TTC549 (cell line): ENCODE results near the gene PNPLA7.
"Not testable (repeated sequence)": the region's sequence is repeated elsewhere in the genome, so short reads cannot be mapped to it uniquely, and the experiment has no call there.

ENCODE experiments used
- FAIRE-seq: peaks from 2 replicates; lab custom pipeline; 2012; peaks lifted over from hg19 to GRCh38; lab: Jason Lieb, UNC

The PNPLA7 gene

DNA sequence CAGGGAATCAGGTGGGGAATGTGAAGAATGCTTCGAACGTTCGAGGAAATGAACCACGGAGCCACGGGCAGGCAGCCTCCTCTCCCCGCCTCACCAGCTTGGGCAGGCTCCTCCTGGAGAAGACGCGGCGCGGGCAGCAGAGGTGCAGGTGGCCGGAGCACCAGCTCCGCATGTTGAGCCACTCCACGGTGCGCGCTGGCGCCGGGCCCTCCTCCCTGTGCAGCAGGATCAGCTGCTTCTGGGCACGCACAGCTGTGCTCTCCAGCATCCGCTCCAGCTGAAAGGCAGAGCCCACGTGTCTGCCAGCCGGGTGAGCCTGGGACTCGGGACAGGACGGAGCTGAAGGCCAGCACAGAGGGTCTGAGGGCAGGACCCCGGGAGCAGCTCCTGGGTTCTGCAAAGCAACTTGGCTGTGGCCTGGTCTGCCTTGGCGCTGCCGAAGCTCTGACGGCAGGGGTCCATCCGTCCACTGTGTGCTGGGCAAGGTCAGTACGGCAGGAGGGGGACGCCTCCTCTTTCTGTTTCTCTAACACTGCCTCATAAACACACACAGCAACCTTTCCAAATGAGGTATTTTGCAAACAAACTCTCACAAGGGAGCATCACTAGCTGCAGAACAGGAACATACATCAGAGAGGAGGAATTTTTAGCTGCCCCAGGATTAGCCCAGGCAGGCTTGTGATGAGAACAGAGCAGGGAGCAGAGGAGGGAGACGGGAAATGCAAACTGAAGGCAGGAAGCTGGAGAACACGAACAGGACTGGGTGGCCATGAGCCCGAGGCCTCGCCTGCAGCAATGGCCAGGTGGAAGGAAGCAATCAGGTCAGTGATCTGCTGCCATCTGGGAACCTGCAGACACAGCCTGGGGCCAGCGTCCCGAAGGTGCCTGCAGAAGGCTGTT is 71.0 kb downstream of the PNPLA7 start:
- FAIRE-seq, result no peak

DNA sequence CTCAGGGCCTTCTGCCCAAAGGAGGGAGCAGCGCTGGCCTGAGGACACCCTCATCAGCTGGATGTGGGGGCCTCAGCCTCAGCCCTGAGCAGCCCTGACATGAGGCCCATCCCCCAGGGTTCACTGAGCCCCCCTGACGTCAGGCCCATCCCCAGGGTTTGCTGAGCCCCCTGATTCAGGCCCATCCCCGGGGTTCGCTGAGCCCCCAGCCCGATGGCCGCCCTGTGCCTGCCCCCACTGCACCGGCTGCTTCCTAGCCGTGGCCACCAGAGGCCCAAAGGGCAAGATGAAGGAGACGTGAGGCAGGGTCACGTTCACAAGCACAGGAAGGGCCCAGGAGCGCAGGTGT is 71.6 kb downstream of the PNPLA7 start:
- no peak for FAIRE-seq

DNA sequence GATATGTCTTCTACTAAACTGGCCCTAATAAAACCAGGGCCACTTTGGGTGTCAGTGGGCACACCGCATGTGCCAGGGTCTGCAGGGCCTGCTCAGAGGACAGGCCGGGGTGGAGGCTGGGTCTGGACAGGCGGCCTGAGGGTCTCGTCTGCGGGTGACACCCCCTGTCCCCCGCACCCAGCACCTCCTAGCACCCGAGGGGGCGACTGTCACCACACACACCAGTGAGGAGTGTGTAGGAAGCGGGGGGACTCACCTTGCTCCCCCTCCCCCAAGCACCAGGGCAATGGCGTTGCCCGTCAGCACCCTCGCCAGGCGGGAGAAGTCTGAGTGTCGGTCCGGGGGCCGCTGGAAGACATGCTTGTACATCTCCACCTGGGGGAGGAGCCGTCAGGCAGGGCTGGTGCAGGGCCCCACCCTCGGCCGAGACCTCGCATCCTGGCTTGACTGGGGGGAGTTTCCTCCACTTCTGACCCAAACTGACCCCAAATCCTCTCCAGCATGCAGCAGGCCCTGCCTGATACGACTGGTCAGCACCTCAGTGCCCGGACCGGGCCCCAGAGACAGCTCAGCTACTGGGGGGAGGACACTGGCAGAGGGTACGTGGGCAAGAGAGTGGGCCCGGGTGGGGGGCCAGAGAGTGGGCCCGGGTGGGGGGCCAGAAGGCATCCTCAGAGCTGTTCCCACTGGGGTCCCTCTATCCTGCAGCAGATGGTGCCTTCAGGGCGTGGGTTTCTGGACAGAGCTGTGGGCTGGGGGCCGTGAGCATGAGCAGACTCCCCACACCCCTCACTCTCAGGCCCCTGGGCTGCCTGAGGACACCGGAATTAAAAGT is 72.2 kb downstream of the PNPLA7 start:
- FAIRE-seq, result no peak

DNA sequence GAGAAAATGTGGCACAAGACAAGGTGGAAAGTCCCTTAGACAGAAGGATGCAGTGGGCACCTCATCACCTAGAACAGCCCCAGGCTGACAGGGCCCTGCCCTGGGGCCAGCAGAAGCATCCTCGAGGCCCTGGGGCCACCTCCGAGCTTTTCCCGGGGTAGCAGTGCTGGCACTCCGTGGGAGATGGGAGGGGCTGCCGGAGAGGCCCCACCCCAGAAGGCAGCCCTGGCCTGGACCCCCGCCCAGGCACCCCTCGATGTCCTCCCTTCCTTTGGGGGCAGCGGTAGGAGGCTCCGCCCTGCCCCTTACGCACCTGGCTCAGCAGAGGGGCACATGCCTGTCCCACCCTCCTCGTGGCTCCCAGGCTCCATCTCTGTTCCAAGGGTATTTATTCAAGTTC is 73.3 kb downstream of the PNPLA7 start:
- FAIRE-seq, result no peak

DNA sequence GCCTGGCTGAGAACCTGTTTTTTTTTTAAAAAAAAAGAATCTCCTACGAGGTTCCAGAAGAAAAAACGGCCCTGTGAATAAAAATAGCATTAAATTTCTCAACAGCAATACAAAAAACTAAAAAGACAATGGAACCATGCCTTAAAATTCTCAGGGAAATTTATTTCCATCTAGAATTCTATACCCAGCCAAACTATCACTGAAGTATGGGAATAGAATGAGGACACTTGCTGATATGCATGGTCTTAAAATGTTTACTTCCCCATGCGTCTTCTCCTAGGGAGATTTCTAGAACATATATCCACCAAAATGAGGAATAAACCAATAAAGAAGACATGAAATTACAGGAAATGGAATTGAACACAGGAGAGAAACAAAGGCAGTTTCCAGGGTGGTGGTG is 74.5 kb downstream of the PNPLA7 start:
- no peak for FAIRE-seq

DNA sequence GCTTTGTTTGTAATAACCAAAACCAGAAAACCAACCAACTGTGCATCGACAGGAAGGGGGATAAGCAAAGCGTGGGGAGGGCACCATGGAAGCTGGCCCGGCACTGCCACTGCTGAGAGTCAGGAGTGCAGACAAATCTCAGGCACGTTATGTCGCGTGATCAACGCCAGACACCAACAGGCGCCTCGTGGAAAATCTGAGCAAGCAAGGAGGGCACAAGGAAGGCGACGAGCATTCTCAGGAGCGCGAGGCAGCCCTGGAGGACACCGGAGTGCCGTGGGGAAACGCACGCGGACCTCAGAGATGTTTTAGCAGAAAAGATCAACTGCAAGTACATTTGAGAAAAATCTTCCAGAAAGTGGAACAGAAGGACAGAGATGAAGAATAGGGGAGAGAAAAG is 75.9 kb downstream of the PNPLA7 start:
- no peak for FAIRE-seq

DNA sequence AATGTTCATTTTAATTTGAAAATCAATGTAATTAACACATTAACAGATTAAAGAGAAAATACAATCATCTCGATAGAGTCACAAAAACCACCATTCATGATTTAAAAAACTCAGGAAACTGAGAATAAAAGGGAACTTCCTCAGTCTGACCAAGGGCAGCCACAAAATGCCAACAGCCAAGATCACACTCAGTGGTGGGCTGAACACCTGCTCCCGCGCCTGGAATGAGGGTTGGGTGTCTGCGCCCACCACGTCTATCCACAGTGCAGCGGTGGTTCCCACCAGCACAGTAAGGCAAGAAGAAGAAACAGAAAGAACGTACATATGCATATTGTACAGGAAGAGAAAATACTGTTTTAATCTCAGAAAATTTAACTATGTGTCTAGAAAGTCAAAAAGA is 79.4 kb downstream of the PNPLA7 start:
- FAIRE-seq, result no peak

DNA sequence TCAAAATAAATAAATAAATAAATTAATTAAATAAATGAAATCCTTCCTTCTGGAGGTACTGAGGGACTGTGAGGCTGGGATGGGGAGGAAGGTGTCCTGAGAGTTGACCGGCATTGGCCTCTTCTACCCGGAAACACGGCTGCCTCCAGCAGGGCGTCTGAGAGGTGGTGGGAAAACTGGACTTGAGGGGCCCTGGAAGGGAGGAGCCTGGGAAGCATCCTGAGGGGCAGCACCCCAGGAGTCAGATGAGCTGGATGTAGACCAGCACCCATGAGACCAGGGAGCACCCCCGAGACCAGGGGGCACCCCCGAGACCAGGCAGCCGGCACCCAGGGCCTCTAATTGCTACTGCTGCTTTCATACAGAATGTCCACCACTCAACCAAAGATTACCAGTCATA is 82.3 kb downstream of the PNPLA7 start:
- FAIRE-seq, result no peak

DNA sequence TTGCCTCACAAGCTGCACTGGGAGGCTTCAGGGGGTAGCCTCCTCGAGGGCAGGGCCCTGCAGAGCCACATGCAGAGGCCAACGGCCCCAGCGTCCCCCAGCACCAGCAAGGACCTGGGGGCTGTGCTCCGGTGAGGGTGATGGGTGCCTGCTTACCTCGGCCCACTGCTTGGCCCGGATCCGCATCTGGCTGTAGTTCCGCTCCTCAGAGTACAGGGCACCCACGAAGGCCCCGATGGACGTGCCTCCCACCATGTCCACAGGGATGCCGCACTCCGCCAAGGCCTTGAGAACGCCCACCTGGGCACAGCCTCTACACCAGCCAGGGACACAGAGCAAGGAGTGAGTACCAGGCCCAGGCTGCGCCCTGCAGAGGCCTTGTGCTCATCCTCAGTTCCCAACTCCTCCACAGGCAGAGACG is 83.0 kb downstream of the PNPLA7 start:
- no peak for FAIRE-seq

DNA sequence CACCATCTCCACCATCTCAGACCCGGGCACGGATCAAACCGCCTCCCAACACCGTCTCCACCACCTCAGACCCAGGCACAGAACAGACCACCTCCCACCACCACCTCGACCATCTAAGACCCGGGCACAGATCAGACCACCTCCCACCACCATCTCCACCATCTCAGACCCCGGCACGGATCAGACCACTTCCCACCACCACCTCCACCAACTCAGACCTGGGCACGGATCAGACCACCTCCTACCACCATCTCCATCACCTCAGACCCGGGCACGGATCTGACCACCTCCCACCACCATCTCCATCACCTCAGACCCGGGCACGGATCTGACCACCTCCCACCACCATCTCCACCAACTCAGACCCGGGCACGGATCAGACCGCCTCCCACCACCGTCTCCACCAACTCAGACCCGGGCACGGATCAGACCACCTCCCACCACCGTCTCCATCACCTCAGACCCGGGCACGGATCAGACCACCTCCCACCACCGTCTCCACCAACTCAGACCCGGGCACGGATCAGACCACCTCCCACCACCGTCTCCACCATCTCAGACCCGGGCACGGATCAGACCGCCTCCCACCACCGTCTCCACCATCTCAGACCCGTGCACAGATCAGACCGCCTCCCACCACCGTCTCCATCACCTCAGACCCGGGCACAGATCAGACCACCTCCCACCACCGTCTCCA is 83.7 kb downstream of the PNPLA7 start:
- FAIRE-seq, result not testable (repeated sequence)

DNA sequence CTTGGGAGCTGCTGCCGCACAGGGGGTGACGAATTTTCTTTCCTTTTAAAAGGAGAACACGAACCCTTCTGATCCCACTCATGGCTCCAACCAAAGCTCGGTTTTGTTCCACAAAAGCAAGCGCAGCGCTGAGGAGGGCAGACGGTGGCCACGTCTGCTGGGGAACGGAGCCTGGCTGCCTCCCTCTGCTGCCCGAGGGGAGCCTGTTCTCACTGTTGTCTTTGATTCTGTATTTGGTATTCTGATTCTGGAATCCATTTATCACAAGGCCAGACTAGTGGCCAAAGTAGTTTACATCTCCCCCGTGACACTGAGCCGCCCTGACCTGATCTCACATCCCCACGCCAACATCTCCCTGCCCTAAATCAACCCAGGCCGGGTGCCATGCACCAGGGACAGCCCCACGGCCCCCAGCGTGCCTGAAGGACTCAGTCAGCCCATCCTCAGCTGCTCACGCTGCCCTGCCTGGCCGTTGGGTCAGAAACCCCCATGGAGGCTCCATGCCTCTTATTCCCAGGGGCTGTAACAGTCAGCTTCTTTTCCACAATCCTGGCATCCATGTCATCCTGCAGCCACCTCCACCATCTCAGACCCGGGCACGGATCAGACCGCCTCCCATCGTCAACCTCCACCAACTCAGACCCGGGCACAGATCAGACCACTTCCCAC is 84.3 kb downstream of the PNPLA7 start:
- no peak for FAIRE-seq

DNA sequence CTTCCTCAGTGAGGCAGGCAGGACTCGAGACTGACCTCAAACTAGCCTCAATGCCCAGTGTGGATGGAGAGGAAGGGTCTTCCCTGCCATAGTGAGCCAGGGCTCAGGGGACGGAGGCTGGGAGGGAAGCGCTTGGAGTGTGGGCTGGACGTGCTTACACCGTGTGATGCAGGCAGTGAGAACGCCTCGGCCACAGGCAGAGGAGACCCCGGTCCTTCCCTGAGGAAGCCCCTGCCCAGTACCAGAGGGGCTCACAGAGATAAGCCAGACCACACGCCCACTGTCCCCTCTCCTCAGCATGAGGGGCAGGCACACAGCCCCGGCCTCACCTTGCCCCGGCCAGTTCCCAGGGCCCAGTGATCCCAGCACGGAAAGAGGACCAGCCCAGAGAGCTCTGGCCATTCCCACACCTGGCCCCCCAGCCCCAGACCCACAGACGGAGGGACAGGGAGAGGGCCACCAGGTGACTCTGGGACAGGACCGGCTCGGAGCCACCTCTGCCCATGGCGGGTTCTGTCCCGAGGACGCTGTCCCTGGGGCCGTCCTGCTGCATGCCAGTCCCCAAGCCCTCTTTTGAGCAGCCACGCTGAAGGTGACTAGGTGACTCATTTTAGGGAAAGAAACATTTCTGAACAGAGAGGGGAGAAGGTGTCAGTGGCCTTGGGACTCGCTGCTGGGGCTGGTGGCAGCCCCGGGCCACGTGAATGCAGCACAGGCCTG is 85.0 kb downstream of the PNPLA7 start:
- no peak for FAIRE-seq

DNA sequence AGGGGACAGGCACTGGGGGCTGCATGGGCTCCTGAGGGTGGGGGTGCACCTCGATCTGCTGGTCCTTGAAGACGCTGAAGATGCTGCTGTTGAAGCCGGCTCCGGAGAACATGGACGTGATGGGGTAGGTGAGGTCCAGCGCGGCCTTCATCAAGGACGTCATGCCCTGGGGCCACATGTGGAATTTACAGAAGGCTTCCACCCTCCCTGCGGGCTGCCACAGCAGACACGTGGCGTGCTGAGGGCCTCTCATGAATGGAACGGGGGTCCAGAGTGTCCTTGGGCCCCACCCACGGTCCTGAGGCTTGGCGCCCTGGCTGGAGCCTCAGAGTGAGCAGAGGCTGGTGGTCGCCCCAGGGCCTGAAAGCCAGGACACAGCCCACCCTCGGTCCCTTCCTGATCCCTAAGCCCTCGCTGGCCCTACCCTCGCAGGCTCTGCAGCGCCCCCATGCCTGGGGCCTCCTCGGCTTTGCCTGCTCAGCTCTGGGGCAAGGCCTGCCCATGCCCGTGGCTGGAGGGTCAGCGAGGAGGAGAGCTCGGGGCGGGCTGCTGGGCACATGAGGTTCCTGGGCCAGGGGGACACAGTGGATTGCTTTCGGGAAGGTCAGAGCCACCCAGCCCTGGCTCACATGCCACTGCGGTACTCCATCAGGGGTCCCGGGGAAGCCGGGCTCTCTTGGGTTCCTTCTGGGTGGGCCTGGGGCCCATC is 85.8 kb downstream of the PNPLA7 start:
- no peak for FAIRE-seq

DNA sequence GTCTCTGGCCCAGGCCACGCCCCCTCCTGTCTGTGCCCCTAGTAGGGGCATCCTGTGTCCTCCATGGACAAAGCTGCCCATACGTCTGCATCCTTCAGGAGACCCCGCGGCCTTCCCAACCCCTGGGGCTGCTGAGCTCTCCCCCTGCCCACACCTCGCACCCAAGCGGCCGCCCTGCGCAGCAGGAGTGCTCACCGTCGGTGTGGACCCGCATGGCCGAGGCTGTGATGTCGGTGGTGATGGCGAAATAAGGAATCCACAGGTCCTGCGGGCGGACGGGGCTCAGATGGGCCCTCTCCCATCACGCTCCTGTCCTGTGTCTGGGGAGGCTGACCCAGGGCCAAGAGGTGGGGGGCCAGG is 86.3 kb downstream of the PNPLA7 start:
- no peak for FAIRE-seq

DNA sequence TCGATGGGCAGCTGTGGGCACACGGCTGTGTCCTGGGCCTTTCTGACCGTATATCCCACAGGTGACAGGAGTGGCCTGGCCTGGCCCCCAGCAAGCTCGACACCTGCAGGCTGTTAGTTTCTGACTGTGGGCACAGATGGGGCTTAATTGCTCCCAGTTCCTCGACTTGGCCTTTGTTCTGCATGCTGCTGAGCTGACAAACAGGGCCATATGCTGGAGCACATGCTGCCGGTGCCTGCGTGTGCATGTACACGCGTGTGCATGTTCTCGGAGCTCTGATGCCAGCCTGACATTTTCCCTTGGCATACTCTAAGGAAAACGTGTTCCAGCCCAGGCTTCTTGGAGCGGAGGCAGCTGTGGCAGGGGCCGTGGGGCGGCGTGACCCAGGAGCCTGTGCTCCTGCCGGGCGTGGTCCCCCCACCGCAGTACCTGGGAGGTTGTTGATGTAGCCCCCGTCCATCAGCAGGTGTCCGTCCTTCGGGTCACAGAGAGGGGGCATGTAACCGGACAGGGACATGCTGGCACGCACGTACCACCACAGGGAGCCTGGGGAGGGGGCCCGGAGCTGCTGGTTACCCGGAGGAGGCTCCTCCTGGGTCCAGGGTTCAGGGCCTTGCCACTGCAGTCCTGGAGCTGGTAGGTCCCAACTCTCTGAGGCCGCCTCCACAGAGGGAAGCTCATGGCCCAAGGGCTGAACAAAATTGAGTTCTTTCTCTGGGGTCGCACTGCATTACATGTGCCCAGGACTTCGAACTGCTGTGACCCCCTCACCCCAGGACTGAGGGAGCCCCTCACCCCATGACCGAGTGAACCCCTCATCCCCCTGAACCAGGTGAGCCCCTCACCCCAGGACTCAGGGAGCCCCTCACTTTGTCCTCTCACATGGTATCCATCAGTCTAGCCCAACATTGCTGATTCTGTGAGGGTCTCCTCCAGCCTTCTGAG is 86.9 kb downstream of the PNPLA7 start:
- no peak for FAIRE-seq

DNA sequence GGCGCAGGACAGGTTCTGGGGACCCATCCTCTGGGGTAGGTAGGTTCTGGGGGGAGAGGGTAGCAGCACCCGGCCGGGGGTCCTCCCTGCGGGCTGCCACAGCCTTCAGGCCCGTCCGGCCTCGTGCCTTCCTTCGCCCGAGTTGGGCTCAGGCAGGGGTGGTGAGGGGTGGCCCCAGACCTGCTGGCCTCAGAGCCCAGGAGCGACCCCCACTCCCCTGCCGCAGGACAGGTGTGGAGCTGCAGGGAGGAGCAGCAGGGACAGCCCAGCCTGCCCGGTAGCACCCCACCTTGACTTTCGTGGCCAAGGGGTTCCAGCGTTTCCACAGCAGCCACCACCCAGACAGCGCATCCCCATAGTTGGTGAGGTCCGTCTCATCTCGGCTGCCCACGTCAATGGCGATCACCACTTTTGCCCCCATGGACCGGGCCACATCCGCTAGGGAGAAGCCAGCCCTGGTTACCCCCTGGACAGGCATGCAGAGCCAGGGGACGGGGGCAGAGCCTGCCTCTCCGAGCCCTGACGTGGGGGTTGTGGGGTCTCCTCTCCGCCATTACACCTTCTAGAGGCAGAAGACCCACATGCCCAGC is 87.7 kb downstream of the PNPLA7 start:
- no peak for FAIRE-seq

DNA sequence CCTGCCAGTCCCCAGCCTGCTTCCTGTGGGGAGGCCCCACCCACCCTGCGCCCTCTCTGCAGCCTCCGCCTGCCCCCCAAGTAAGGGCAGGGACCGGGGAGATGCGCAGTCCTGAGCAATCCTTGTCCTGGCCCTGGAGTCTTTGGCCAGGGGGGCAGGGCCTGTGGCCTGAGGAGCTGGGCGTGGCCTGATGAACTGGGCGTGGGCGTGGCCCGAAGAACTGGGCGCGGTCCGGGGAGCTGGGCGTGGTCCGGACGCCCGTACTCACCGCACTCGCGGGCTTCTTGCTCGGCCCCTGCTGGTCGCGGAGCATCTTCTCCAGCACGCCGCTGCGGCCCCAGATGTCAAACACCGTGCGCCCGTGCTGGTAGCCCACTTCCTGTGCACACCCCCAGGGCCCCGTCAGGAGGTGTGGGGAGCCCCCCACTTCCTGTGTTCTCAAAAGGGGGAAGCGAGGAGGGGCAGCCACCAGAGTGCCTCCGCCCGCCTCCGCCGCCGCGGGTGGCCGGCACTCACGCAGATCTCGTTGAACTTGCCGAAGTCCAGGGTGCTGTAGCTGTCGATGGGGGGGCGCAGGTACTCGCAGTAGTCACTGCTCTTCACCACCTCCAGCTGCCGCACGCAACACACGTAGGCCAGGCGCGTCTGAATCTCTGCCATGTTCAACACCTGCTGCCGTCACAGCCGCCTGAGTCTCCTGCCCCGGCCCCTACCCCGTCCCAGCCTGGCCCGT is 88.4 kb downstream of the PNPLA7 start:
- FAIRE-seq, result no peak

DNA sequence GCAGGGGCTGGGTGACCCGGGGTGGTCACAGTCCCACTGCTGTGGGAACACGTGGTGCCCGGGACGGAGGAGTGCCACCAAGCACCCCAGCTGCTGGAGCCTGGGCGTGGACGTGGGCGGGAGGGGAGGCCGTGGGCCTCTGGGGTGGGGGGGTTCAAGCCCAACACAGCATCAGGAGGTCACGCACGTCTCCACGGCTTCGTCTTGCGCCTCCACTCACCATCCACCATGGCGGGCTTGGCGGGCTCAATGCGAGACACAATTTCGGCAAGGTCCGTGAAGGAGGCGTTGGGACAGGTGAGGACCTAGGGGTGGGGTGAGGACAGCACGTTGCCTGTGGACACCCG is 88.9 kb downstream of the PNPLA7 start:
- FAIRE-seq, result no peak
